ENCODE data around the gene SDR42E2.
"Not testable (repeated sequence)": the region's sequence is repeated elsewhere in the genome, so short reads cannot be mapped to it uniquely, and the experiment has no call there.

The SDR42E2 gene

GRCh38 chr16:22151246-22151998, 10.9 kb upstream of the SDR42E2 start:
- DNase-seq, result no peak
- Histone ChIP-seq H4K20me1 (ENCODE audit: insufficient read depth, low read length) (no peaks in the 10 kb centered on the region), H3K4me1 (ENCODE audit: insufficient read depth, low read length) (no peaks in the 10 kb centered on the region), H3K9me3 (ENCODE audit: insufficient read depth, low read length, severe bottlenecking) (no peaks in the 10 kb centered on the region), H3K4me2 (ENCODE audit: insufficient read depth, low read length) (no peak overlapping the region), H3K9ac (ENCODE audit: low read depth, low read length) (no peak overlapping the region), H3K27me3 (ENCODE audit: insufficient read depth, low read length, poor library complexity) (no peaks in the 10 kb centered on the region), H3K36me3 (ENCODE audit: insufficient read depth, low read length) (no peaks in the 10 kb centered on the region), H2AFZ (ENCODE audit: low read depth, low read length) (no peak overlapping the region), H3K79me2 (ENCODE audit: insufficient read depth, low read length) (no peaks in the 10 kb centered on the region), H3K4me3 (ENCODE audit: low read depth in 1 of 2, low read length in 2 of 2) (no peak overlapping the region), H3K27ac (ENCODE audit: low read length) (no peak overlapping the region)
- no peak for TF ChIP-seq EZH2 (IDR thresholded peaks at IDR 0.05; ENCODE audit: borderline replicate concordance, low read depth, low read length, severe bottlenecking)
- TF ChIP-seq CTCF (IDR thresholded peaks at IDR 0.05; ENCODE audit: borderline replicate concordance, extremely low read depth, low read length, poor library complexity, severe bottlenecking), result no peak
- ATAC-seq (ENCODE audit: insufficient read depth, low read depth), result no peak

GRCh38 chr16:22152316-22152715, 10.0 kb upstream of the SDR42E2 start:
- Histone ChIP-seq H3K9me3 (ENCODE audit: insufficient read depth, low read length, severe bottlenecking) (no peaks in the 10 kb centered on the region), H2AFZ (ENCODE audit: low read depth, low read length) (no peak overlapping the region), H4K20me1 (ENCODE audit: insufficient read depth, low read length) (no peaks in the 10 kb centered on the region)

GRCh38 chr16:22153078-22153477, 9.2 kb upstream of the SDR42E2 start:
- not testable (repeated sequence) for H3K4me1 ChIP-seq (ENCODE audit: insufficient read depth, low read length); H3K9me3 ChIP-seq (ENCODE audit: insufficient read depth, low read length, severe bottlenecking); H3K36me3 ChIP-seq (ENCODE audit: insufficient read depth, low read length); H3K79me2 ChIP-seq (ENCODE audit: insufficient read depth, low read length); H3K27me3 ChIP-seq (ENCODE audit: insufficient read depth, low read length, poor library complexity); H4K20me1 ChIP-seq (ENCODE audit: insufficient read depth, low read length); H3K27ac ChIP-seq (ENCODE audit: low read length); DNase-seq; ATAC-seq (ENCODE audit: insufficient read depth, low read depth); H3K4me3 ChIP-seq (ENCODE audit: low read depth in 1 of 2, low read length in 2 of 2); H3K9ac ChIP-seq (ENCODE audit: low read depth, low read length); H3K4me2 ChIP-seq (ENCODE audit: insufficient read depth, low read length); H2AFZ ChIP-seq (ENCODE audit: low read depth, low read length)

More at GRCh38 chr16:22152316-22152715, 10.0 kb upstream of the SDR42E2 start:
- Histone ChIP-seq H3K4me1 (ENCODE audit: insufficient read depth, low read length) (no peaks in the 10 kb centered on the region), H3K4me2 (ENCODE audit: insufficient read depth, low read length) (no peak overlapping the region), H3K27ac (ENCODE audit: low read length) (no peak overlapping the region), H3K79me2 (ENCODE audit: insufficient read depth, low read length) (no peaks in the 10 kb centered on the region), H3K36me3 (ENCODE audit: insufficient read depth, low read length) (no peaks in the 10 kb centered on the region), H3K9ac (ENCODE audit: low read depth, low read length) (no peak overlapping the region), H3K27me3 (ENCODE audit: insufficient read depth, low read length, poor library complexity) (no peaks in the 10 kb centered on the region), H3K4me3 (ENCODE audit: low read depth in 1 of 2, low read length in 2 of 2) (no peak overlapping the region)
- TF ChIP-seq EZH2 (IDR thresholded peaks at IDR 0.05; ENCODE audit: borderline replicate concordance, low read depth, low read length, severe bottlenecking) (no peak), CTCF (IDR thresholded peaks at IDR 0.05; ENCODE audit: borderline replicate concordance, extremely low read depth, low read length, poor library complexity, severe bottlenecking) (no peak)
- no peak for ATAC-seq (ENCODE audit: insufficient read depth, low read depth)
- DNase-seq, result no peak

- H3K36me3 ChIP-seq (ENCODE audit: insufficient read depth, low read length), result no peaks in the 10 kb centered on the region
- no peak overlapping the region for H2AFZ ChIP-seq (ENCODE audit: low read depth, low read length)
- no peak overlapping the region for H3K27ac ChIP-seq (ENCODE audit: low read length)
- H3K27me3 ChIP-seq (ENCODE audit: insufficient read depth, low read length, poor library complexity), result no peaks in the 10 kb centered on the region
- H3K4me1 ChIP-seq (ENCODE audit: insufficient read depth, low read length), result no peaks in the 10 kb centered on the region
- no peaks in the 10 kb centered on the region for H3K79me2 ChIP-seq (ENCODE audit: insufficient read depth, low read length)
- DNase-seq (no peak), ATAC-seq (ENCODE audit: insufficient read depth, low read depth) (no peak)
- no peaks in the 10 kb centered on the region for H3K9me3 ChIP-seq (ENCODE audit: insufficient read depth, low read length, severe bottlenecking)
- no peak for TF ChIP-seq CTCF (IDR thresholded peaks at IDR 0.05; ENCODE audit: borderline replicate concordance, extremely low read depth, low read length, poor library complexity, severe bottlenecking)
- TF ChIP-seq EZH2 (IDR thresholded peaks at IDR 0.05; ENCODE audit: borderline replicate concordance, low read depth, low read length, severe bottlenecking), result no peak
- no peak overlapping the region for H3K4me2 ChIP-seq (ENCODE audit: insufficient read depth, low read length)
- H3K4me3 ChIP-seq (ENCODE audit: low read depth in 1 of 2, low read length in 2 of 2), result no peak overlapping the region
- H4K20me1 ChIP-seq (ENCODE audit: insufficient read depth, low read length), result no peaks in the 10 kb centered on the region
- no peak overlapping the region for H3K9ac ChIP-seq (ENCODE audit: low read depth, low read length)
Observed at GRCh38 chr16:22161401-22161800, 905 bp upstream of the SDR42E2 start.
